Superior temporal gyrus (tissue), 1 donor: Measurements from ENCODE around the gene GAREM1.
"Not testable (repeated sequence)": the region's sequence is repeated elsewhere in the genome, so short reads cannot be mapped to it uniquely, and the experiment has no call there.

Source experiments
- DNase-seq: peaks from one replicate; pipeline ENCODE4 v3.0.0-alpha.2; 2016; ENCODE audit errors: extremely low spot score

Gene GAREM1

DNA sequence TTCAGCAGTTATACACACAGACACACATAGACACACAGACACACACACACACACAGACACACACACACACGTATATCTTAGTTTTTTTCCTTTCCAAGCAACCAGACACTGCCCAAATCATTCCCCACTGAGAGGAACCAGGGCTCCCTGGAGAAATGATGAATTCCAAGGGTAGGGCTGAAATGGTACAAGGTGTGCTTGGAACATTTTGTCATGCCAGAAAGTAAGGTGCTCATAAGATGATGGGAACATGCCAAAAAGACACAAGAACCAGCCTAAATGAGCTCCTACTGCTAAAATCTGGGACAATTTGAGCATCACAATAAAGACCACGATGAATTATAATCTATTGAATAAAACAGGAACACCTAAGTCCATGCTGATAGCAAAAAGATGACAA, 177.6 kb downstream of the GAREM1 start:
- DNase-seq, result no peak

DNA sequence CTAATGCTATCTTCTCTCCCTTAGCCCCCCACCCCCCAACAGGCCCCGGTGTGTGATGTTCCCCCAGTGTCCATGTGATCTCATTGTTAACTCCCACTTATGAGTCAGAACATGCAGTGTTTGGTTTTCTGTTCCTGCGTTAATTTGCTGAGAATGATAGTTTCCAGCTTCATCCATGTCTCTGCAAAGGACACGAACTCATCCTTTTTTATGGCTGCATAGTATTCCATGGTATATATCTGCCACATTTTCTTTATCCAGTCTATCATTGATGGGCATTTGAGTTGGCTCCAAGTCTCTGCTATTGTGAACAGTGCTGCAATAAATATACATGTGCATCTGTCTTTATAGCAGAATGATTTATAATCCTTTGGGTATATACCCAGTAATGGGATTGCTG, 179.1 kb downstream of the GAREM1 start:
- not testable (repeated sequence) for DNase-seq

GRCh38 chr18:32290810-32291209, 179.9 kb downstream of the GAREM1 start:
- no peak for DNase-seq

- peak; percentile 88 for DNase-seq
Observed at GRCh38 chr18:32289483-32290075, 181.1 kb downstream of the GAREM1 start.

GRCh38 chr18:32287873-32288272, 182.8 kb downstream of the GAREM1 start:
- DNase-seq, result no peak

DNA sequence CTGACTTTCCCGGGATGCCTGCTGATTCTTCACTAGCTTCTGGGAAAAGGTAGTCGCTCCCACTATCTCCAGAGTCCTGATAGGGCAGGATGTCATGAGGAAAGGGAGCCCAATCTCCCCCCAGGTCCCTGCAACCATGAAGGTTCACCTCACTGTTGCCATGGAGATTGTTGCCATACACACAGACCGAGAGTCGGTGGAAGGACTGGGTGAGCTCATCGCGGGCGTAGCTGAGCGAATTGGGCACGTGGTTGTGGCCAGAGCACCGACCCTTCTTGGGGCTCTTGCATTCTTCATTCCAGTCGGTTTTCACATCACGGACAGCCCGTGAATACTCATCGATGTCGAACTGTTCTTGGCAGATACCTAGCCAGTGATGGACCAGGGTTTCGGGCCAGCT, 183.4 kb downstream of the GAREM1 start:
- no peak for DNase-seq

DNA sequence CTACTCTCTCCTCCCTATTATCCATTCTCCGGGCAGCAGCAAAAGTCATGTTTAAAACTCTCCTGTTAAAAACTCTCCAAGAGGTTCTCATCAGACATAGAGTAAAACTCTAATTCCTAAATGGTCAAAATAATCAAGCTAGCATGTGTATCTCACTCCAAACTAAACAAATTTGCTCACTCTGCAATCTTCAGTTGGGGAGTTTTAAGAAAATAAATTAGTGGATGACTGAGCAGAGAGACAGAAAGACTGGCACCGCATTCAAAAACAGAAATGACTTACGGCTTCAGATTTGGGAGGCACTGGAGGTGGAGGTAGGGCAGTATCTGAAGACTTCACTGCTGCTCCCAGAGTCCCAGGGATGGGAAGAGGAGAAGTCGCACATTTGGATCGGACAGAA, 183.9 kb downstream of the GAREM1 start:
- DNase-seq, result no peak

DNA sequence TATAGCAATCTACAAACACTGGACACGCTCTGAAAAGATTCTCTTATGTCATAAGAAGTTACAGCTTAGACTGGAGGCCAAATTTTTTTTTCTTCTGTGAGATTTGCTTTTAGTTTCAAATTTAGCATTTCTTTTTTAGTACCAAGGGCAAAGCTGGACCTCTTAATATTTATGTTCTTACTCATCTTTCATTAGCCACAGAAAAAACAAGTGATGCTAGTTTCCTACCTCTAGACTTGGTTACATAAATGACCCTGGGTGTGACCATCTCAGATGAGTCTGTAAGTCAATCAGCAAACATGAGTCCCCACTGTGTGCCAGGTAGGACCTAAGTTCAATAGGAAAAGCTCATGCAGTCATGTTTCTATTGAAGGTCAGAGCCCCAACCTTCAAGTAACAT, 186.4 kb downstream of the GAREM1 start:
- DNase-seq, result no peak

DNA sequence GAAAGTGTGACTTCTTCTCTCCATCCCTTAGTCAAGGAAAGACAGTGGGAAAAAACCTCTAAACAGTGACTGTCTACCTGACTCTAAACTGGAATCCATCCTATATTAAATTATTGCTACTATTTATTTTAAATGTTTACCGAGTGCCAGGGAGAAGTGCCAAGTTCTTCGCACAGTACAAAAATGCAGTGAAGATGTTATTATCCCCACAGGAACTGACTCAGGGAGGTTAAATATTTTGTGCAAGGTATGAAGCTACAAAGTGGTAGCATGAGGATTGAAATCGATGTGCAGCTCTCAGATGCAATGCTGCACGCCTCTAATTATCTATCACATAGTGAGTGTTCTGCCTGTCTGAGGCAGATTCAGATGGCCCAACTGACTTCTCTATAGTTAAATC, 189.8 kb downstream of the GAREM1 start:
- no peak for DNase-seq

GRCh38 chr18:32280188-32280783, 190.4 kb downstream of the GAREM1 start:
- DNase-seq, result no peak

DNA sequence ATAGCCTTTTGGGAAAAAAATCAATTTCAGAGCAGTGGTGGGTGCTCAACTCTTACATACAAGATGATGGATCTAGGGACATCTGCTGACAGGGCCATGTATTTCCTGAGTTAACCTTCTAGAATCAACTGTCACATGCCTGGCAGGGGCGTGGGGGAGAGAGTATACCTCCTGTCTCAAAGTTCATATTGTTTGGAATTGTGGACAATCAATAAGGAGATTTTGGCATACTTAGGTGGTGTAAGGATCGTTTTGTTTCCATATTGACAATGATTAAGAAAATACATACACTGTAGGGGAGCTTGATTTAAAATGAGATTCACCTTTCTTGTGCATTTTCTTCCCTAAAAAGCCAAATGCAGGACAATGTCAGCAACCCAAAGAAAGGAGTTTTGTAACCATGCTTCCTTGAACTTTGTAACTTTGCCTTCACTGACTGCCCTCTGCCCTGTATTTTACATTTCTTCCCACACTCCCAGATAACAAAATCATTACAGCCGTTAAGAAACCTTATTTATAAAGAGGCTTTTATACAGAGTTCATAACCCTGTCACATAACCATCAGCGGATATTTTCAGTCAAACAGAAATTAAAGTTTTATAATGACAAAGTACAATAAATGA, 192.4 kb downstream of the GAREM1 start:
- no peak for DNase-seq

DNA sequence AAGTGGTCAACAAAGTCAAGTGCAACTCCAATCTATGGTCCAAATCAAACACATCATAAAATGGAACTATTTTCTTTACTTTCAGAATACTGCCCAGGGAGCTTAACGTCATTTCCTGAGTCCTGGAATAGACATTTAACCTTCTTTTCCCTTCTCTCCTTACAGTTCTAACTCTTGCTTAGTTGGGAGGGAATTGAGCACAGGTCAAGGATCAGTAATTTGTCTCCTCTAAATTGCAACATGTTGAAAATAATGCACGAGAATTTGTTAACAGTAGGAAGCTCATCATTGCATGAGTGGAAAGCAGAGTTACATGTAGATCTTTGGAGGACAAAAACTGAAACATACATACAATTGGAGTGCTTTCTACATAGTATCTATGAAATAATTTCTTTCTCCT, 193.1 kb downstream of the GAREM1 start:
- no peak for DNase-seq

DNA sequence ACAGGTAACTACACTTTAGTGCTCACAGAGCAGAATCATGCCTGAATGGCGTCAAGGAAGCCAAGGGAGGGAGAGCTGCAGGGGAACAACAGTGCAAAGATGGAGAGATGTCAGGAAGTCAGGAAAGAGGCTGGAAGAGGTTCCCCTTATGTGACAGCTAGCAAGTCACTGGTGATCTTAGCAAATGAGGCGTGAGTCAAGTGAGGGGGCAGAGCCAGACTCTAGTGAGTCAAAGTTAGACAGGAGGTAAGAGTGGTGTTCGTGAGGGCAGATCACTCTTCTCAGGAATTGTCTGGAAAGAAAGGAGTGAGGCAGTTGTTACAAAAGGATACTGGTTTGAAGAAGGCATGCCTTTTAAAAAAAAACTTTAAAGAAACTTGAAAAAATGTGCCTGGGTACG, 193.8 kb downstream of the GAREM1 start:
- no peak for DNase-seq

- no peak for DNase-seq
Observed at GRCh38 chr18:32276256-32276655, 194.4 kb downstream of the GAREM1 start.

- DNase-seq, result no peak
Observed at GRCh38 chr18:32275221-32275620, 195.5 kb downstream of the GAREM1 start.

DNA sequence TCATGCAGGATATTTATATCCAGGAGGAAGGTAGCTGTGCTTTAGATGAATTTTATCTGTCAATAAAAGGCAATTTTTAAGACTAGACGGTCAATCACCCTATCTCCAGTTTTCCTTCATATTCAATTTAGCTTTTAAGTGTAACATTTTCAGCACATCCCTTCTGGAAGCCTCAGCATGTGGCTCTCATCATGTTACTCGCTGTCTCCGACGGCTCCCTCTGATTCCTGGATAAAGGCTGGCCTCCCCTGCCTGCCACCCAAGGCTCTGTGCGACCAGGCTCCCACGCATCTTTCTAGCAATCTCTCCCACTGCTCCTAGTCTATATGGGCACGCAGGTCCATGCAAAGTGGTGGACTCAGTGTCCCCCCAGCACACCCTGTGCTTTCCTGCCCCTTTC, 196.4 kb downstream of the GAREM1 start:
- no peak for DNase-seq

GRCh38 chr18:32271672-32272208, 198.9 kb downstream of the GAREM1 start:
- peak; percentile 74 for DNase-seq

GRCh38 chr18:32270341-32270740, 200.3 kb downstream of the GAREM1 start:
- DNase-seq, result no peak

- no peak for DNase-seq
Observed at GRCh38 chr18:32267463-32267862, 203.2 kb downstream of the GAREM1 start.

- DNase-seq, result no peak
Observed at GRCh38 chr18:32264401-32264800, 206.3 kb downstream of the GAREM1 start.

DNA sequence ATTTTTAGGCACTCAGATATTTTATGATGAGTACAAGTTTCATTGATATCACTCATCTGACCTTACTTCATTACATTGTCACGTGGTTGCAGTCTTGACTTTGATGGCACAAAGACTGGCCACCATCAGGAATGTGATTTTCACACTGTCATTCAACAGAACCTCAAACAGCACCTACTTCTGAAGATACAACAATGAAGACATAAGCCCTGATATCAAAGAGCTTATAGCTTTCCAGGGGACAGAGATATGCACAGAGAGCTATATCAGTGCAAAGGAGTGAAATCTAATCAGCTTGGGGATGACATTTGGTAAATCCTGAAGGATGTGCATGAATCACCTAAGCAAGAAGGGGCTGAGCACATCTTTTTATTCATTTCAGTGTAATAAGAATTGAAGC, 208.6 kb downstream of the GAREM1 start:
- DNase-seq, result no peak

GRCh38 chr18:32261003-32261402, 209.7 kb downstream of the GAREM1 start:
- no peak for DNase-seq

GRCh38 chr18:32259553-32259952, 211.1 kb downstream of the GAREM1 start:
- no peak for DNase-seq
